Adrenal gland (tissue), 12 donors: ENCODE measurements around the gene TRPM5. TPM values are rescaled to one million over a fixed set of nuclear protein-coding genes. Genes with fewer than 3 reads are reported as not detected.
A peak's percentile ranks its signal among the peaks of the same experiment; 100 is the strongest.

Experiments used
- DNase-seq, 7 donors: peaks; one replicate each; pipeline ENCODE4 v3.0.0-alpha.2; 2019 to 2020
- H3K27ac ChIP-seq, 5 donors: fragments of 200-600 bp; sonication (generic) in 4 of 5; 1 replicate in 3 of 5; 2 replicates in 2 of 5; pipeline versions ENCODE4 v1.5.1 to v1.8.0; 2016 to 2020; ENCODE audit warnings: mild to moderate bottlenecking in 1 of 5
- H3K27me3 ChIP-seq: fragments of 200-600 bp; 2 replicates; pipeline ENCODE4 v1.8.0; 2021
- H3K36me3 ChIP-seq, 2 donors: fragments of 200-600 bp; replicated peaks in 1 of 2; 1 replicate in 1 of 2; 2 replicates in 1 of 2; pipeline versions ENCODE4 v1.5.1 to v1.8.0; 2018 to 2022
- H3K4me1 ChIP-seq, 2 donors: fragments of 200-600 bp; replicated peaks in 1 of 2; 1 replicate in 1 of 2; 2 replicates in 1 of 2; pipeline versions ENCODE4 v1.5.1 to v1.8.0; 2018 to 2021
- H3K4me3 ChIP-seq, 4 donors: fragments of 200-600 bp; sonication (generic) in 3 of 4; one replicate each; pipeline ENCODE4 v1.5.1; 2016 to 2018
- H3K9me3 ChIP-seq, 3 donors: fragments of 200-600 bp; sonication (generic) in 1 of 3; replicated peaks in 1 of 3; 1 replicate in 2 of 3; 2 replicates in 1 of 3; pipeline versions ENCODE4 v1.5.1 to v1.8.0; 2016 to 2021
- CTCF ChIP-seq, 6 experiments: fragments of 450-650 bp in 4 of 6; fragments of 200-600 bp in 2 of 6; sonication (generic) in 1 of 6; IDR thresholded peaks; 1 replicate in 5 of 6; 2 replicates in 1 of 6; pipeline versions ENCODE4 v1.5.1 to v1.8.0; 2016 to 2021; ENCODE audit warnings: antibody characterized with exemption in 6 of 6, mild to moderate bottlenecking in 2 of 6, moderate library complexity in 1 of 6
- POLR2A ChIP-seq, 2 donors: fragments of 450-650 bp; IDR thresholded peaks; one replicate each; pipeline ENCODE4 v1.6.1; 2017; ENCODE audit warnings: antibody characterized with exemption in 2 of 2, mild to moderate bottlenecking in 2 of 2, moderate library complexity in 1 of 2
- WGBS, 4 donors: extraction: QIAGEN DNeasy Blood & Tissue Kit in 2 of 4; methylation state at CpG; one replicate each; pipeline versions ENCODE4 v1.1.5 to v1.1.7; 2013 to 2017; 5-methylcytosine and 5-hydroxymethylcytosine counted together
- intact Hi-C, 2 donors: fragments of 100-400 bp; cut with DNase I; formaldehyde crosslinking; loops; one replicate each; pipeline versions ENCODE4 v1.14.1 to v1.15.0; 2022 to 2023
- polyA plus RNA-seq, 3 donors: library from polyadenylated mRNA; stranded (reverse); fragments of 200-250 nt in 2 of 3; fragments of 350-450 nt in 1 of 3; fragmentation: Illumina TruSeq in 1 of 3; extraction: RNeasy Lipid Tissue Mini Kit (QIAGEN cat#74804) in 1 of 3; gene quantifications; one replicate each; pipeline ENCODE4 v1.2.3, GENCODE V29; 2013 to 2014
- total RNA-seq, 9 donors: library from RNA; depleted of rRNA in 4 of 9; stranded (reverse); fragments of >200 nt in 4 of 9; fragments of 120-200 nt in 1 of 9; fragmentation: NEBNext Ultra II Directional in 1 of 9; extraction: Animal tissue kit (Norgen Biotek cat#: 25700) in 1 of 9; gene quantifications; one replicate each; pipeline versions ENCODE4 v1.1.0 to v1.2.4, GENCODE V29; 2013 to 2023
- donor health status: healthy with polysubstance abuse.
- donor health status: Bipolar disorder and iron deficiency.
- donor health status: DM: yes; HTN: yes; CAD: no.
- donor health status: DM: no; HTN: no; CAD: no.
- donor health status: DM: no; HTN: no; CAD: no.
- donor health status: DM: yes; HTN: yes; CAD: no.

The TRPM5 gene
- total and polyA plus RNA-seq, 12 donors = 0.11 to 7.4 (median 0.97) TPM; not detected in 1

GRCh38 chr11:2461253-2461955 lies 17.1 kb upstream of the TRPM5 start:
- Histone ChIP-seq H3K27me3 (no peaks in the 10 kb centered on the region), H3K27ac (peak overlapping the region; percentile 83 to 99 (median 92)), H3K4me1 (peaks cover 51 to 73% of the 10 kb centered on the region in 2 donors), H3K4me3 (peak overlapping the region in 1 of 4 donors; percentile 49), H3K9me3 (no peaks in the 10 kb centered on the region), H3K36me3 (no peaks in the 10 kb centered on the region)
- intact Hi-C loops = no loop called here
- peak; percentile 67 to 90 (median 88) for DNase-seq
- TF ChIP-seq CTCF (IDR thresholded peaks at IDR 0.05) = no peak
- peak; percentile 15 to 88 for TF ChIP-seq POLR2A (IDR thresholded peaks at IDR 0.05)
- WGBS, 4 donors = 35 to 55% (median 44%) methylated on average over 10 to 17 of the region's 17 CpGs

GRCh38 chr11:2460540-2461252 lies 16.4 kb upstream of the TRPM5 start:
- TF ChIP-seq POLR2A (IDR thresholded peaks at IDR 0.05) (no peak), CTCF (IDR thresholded peaks at IDR 0.05) (no peak)
- DNase-seq = peak in 2 of 7 donors; percentile 28 to 35
- Histone ChIP-seq H3K27ac (peak overlapping the region; percentile 78 to 99 (median 90)), H3K4me1 (peaks cover 44 to 66% of the 10 kb centered on the region in 2 donors), H3K4me3 (peak overlapping the region in 1 of 4 donors; percentile 29), H3K36me3 (no peaks in the 10 kb centered on the region), H3K27me3 (no peaks in the 10 kb centered on the region), H3K9me3 (no peaks in the 10 kb centered on the region)
- WGBS, 4 donors = 48 to 82% (median 63%) methylated on average over 3 to 15 of the region's 15 CpGs
- intact Hi-C loops = no loop called here

- 51 to 85% (median 66%) methylated on average over 7 to 13 of the region's 13 CpGs for WGBS, 4 donors
- TF ChIP-seq POLR2A (IDR thresholded peaks at IDR 0.05) (no peak), CTCF (IDR thresholded peaks at IDR 0.05) (no peak)
- Histone ChIP-seq H3K4me1 (peaks cover 37 to 59% of the 10 kb centered on the region in 2 donors), H3K4me3 (no peak overlapping the region), H3K27ac (peak overlapping the region; percentile 78 to 99 (median 90)), H3K36me3 (no peaks in the 10 kb centered on the region), H3K27me3 (no peaks in the 10 kb centered on the region), H3K9me3 (no peaks in the 10 kb centered on the region)
- intact Hi-C loops = no loop called here
- DNase-seq = peak in 4 of 7 donors; percentile 30 to 52 (median 44)
These were observed 15.7 kb upstream of the TRPM5 start for GRCh38 chr11:2459796-2460531.
